Measurements from ENCODE around the gene IL16. TPM values are rescaled to one million over a fixed set of nuclear protein-coding genes. Genes with fewer than 3 reads are reported as not detected.

Gene IL16
- total RNA-seq, 2 donors from 2014 or later: 32.3 to 84.1 TPM

GRCh38 chr15:81282606-81282895 is 85.9 kb downstream of the IL16 start:
- no peaks in the 10 kb centered on the region for H3K27me3 Mint-ChIP-seq
- no peak overlapping the region for H3K4me3 Mint-ChIP-seq
- no peak overlapping the region for H3K27ac Mint-ChIP-seq
- peaks cover 4% of the 10 kb centered on the region for H3K9me3 Mint-ChIP-seq
- DNase-seq (ENCODE audit: low spot score) (no peak), ATAC-seq (no peak)
- peaks cover 8% of the 10 kb centered on the region for H3K36me3 Mint-ChIP-seq
- H3K4me1 Mint-ChIP-seq (ENCODE audit: low read depth in 2 of 2): peaks cover 24 to 30% of the 10 kb centered on the region in 2 donors

GRCh38 chr15:81282911-81283310 is 86.2 kb downstream of the IL16 start:
- no peak overlapping the region for H3K27ac Mint-ChIP-seq
- H3K36me3 Mint-ChIP-seq: peaks cover 8% of the 10 kb centered on the region
- DNase-seq (ENCODE audit: low spot score) (no peak), ATAC-seq (no peak)
- no peaks in the 10 kb centered on the region for H3K27me3 Mint-ChIP-seq
- peaks cover 4% of the 10 kb centered on the region for H3K9me3 Mint-ChIP-seq
- peaks cover 24 to 33% of the 10 kb centered on the region in 2 donors for H3K4me1 Mint-ChIP-seq (ENCODE audit: low read depth in 2 of 2)
- H3K4me3 Mint-ChIP-seq: no peak overlapping the region

GRCh38 chr15:81284256-81285031 is 87.8 kb downstream of the IL16 start:
- H3K9me3 Mint-ChIP-seq: peaks cover 8% of the 10 kb centered on the region
- no peak for ATAC-seq
- no peak overlapping the region for H3K4me3 Mint-ChIP-seq
- peaks cover 24 to 40% of the 10 kb centered on the region in 2 donors for H3K4me1 Mint-ChIP-seq (ENCODE audit: low read depth in 2 of 2)
- no peak overlapping the region for H3K27ac Mint-ChIP-seq
- H3K36me3 Mint-ChIP-seq: peaks cover 8% of the 10 kb centered on the region
- H3K27me3 Mint-ChIP-seq: no peaks in the 10 kb centered on the region
- peak; percentile 10 for DNase-seq (ENCODE audit: low spot score)

GRCh38 chr15:81285461-81285860 is 88.8 kb downstream of the IL16 start:
- Mint-ChIP-seq H3K4me1 (ENCODE audit: low read depth in 2 of 2) (peaks cover 24 to 43% of the 10 kb centered on the region in 2 donors), H3K4me3 (no peak overlapping the region), H3K27me3 (no peaks in the 10 kb centered on the region), H3K9me3 (peaks cover 8% of the 10 kb centered on the region), H3K36me3 (peaks cover 8% of the 10 kb centered on the region), H3K27ac (peak overlapping the region; percentile 87 to 97)
- ATAC-seq (no peak), DNase-seq (ENCODE audit: low spot score) (peak; percentile 8)

GRCh38 chr15:81286621-81287121 is 90.0 kb downstream of the IL16 start:
- Mint-ChIP-seq H3K27me3 (no peaks in the 10 kb centered on the region), H3K27ac (peak overlapping the region; percentile 87 to 97), H3K4me3 (peak overlapping the region; percentile 74), H3K9me3 (peaks cover 8% of the 10 kb centered on the region), H3K36me3 (peaks cover 8% of the 10 kb centered on the region), H3K4me1 (ENCODE audit: low read depth in 2 of 2) (peaks cover 31 to 51% of the 10 kb centered on the region in 2 donors)
- ATAC-seq (peak; percentile 82 to 90), DNase-seq (ENCODE audit: low spot score) (peak; percentile 49)

- DNase-seq (ENCODE audit: low spot score): peak; percentile 8
- H3K4me1 Mint-ChIP-seq (ENCODE audit: low read depth in 2 of 2): peaks cover 43 to 58% of the 10 kb centered on the region in 2 donors
- no peaks in the 10 kb centered on the region for H3K27me3 Mint-ChIP-seq
- no peak overlapping the region for H3K4me3 Mint-ChIP-seq
- peaks cover 8% of the 10 kb centered on the region for H3K36me3 Mint-ChIP-seq
- H3K27ac Mint-ChIP-seq: peak overlapping the region; percentile 87 to 97
- ATAC-seq: no peak
- peaks cover 8% of the 10 kb centered on the region for H3K9me3 Mint-ChIP-seq
Measured at GRCh38 chr15:81288040-81288439, 91.4 kb downstream of the IL16 start.

- Mint-ChIP-seq H3K36me3 (peaks cover 8% of the 10 kb centered on the region), H3K4me1 (ENCODE audit: low read depth in 2 of 2) (peaks cover 45 to 60% of the 10 kb centered on the region in 2 donors), H3K4me3 (no peak overlapping the region), H3K9me3 (peaks cover 8% of the 10 kb centered on the region), H3K27ac (peak overlapping the region in 1 of 2 donors; percentile 11), H3K27me3 (no peaks in the 10 kb centered on the region)
- no peak for ATAC-seq
- DNase-seq (ENCODE audit: low spot score): no peak
Measured at GRCh38 chr15:81288616-81289015, 91.9 kb downstream of the IL16 start.

GRCh38 chr15:81289910-81290309 is 93.2 kb downstream of the IL16 start:
- no peaks in the 10 kb centered on the region for H3K27me3 Mint-ChIP-seq
- H3K4me1 Mint-ChIP-seq (ENCODE audit: low read depth in 2 of 2): peaks cover 58 to 69% of the 10 kb centered on the region in 2 donors
- ATAC-seq (no peak), DNase-seq (ENCODE audit: low spot score) (no peak)
- peaks cover 8% of the 10 kb centered on the region for H3K9me3 Mint-ChIP-seq
- peaks cover 10% of the 10 kb centered on the region for H3K36me3 Mint-ChIP-seq
- H3K4me3 Mint-ChIP-seq: no peak overlapping the region
- no peak overlapping the region for H3K27ac Mint-ChIP-seq

GRCh38 chr15:81291916-81292522 is 95.3 kb downstream of the IL16 start:
- ATAC-seq: no peak
- Mint-ChIP-seq H3K9me3 (peaks cover 5% of the 10 kb centered on the region), H3K4me1 (ENCODE audit: low read depth in 2 of 2) (peaks cover 58 to 69% of the 10 kb centered on the region in 2 donors), H3K4me3 (peak overlapping the region; percentile 96), H3K27me3 (no peaks in the 10 kb centered on the region), H3K36me3 (peaks cover 7% of the 10 kb centered on the region), H3K27ac (peak overlapping the region; percentile 96 to 99)
- DNase-seq (ENCODE audit: low spot score): no peak

GRCh38 chr15:81292523-81293001 is 95.9 kb downstream of the IL16 start:
- H3K27ac Mint-ChIP-seq: peak overlapping the region; percentile 96 to 99
- ATAC-seq: no peak
- DNase-seq (ENCODE audit: low spot score): no peak
- H3K4me3 Mint-ChIP-seq: peak overlapping the region; percentile 96
- H3K36me3 Mint-ChIP-seq: peaks cover 6% of the 10 kb centered on the region
- no peaks in the 10 kb centered on the region for H3K27me3 Mint-ChIP-seq
- H3K4me1 Mint-ChIP-seq (ENCODE audit: low read depth in 2 of 2): peaks cover 60 to 71% of the 10 kb centered on the region in 2 donors
- H3K9me3 Mint-ChIP-seq: peaks cover 4% of the 10 kb centered on the region

- H3K36me3 Mint-ChIP-seq: peaks cover 6% of the 10 kb centered on the region
Measured at GRCh38 chr15:81293728-81294515, 97.2 kb downstream of the IL16 start.

GRCh38 chr15:81294516-81294880 is 97.8 kb downstream of the IL16 start:
- peaks cover 76 to 80% of the 10 kb centered on the region in 2 donors for H3K4me1 Mint-ChIP-seq (ENCODE audit: low read depth in 2 of 2)
- ATAC-seq: no peak
- peak overlapping the region; percentile 96 for H3K4me3 Mint-ChIP-seq
- H3K36me3 Mint-ChIP-seq: peaks cover 6% of the 10 kb centered on the region
- no peaks in the 10 kb centered on the region for H3K9me3 Mint-ChIP-seq
- no peak for DNase-seq (ENCODE audit: low spot score)
- H3K27ac Mint-ChIP-seq: peak overlapping the region; percentile 96 to 99
- no peaks in the 10 kb centered on the region for H3K27me3 Mint-ChIP-seq

More at GRCh38 chr15:81293728-81294515, 97.2 kb downstream of the IL16 start:
- ATAC-seq (peak; percentile 77 to 79), DNase-seq (ENCODE audit: low spot score) (peak; percentile 83)
- peak overlapping the region; percentile 96 to 99 for H3K27ac Mint-ChIP-seq
- no peaks in the 10 kb centered on the region for H3K27me3 Mint-ChIP-seq
- no peaks in the 10 kb centered on the region for H3K9me3 Mint-ChIP-seq
- peak overlapping the region; percentile 96 for H3K4me3 Mint-ChIP-seq
- H3K4me1 Mint-ChIP-seq (ENCODE audit: low read depth in 2 of 2): peaks cover 74 to 75% of the 10 kb centered on the region in 2 donors

- H3K36me3 Mint-ChIP-seq: peaks cover 6% of the 10 kb centered on the region
- H3K27me3 Mint-ChIP-seq: no peaks in the 10 kb centered on the region
- H3K9me3 Mint-ChIP-seq: no peaks in the 10 kb centered on the region
- peak overlapping the region; percentile 96 for H3K4me3 Mint-ChIP-seq
- no peak for ATAC-seq
- peak overlapping the region; percentile 96 to 99 for H3K27ac Mint-ChIP-seq
- peaks cover 80 to 89% of the 10 kb centered on the region in 2 donors for H3K4me1 Mint-ChIP-seq (ENCODE audit: low read depth in 2 of 2)
- DNase-seq (ENCODE audit: low spot score): no peak
Measured at GRCh38 chr15:81295486-81296121, 98.9 kb downstream of the IL16 start.

Data from natural killer cell treated with Interleukin-12 subunit alpha and Interleukin-12 subunit beta and Interleukin-15 and Interleukin-18, amount 100 ng/mL, for 72 hours (primary cell).